IMR-90 (cell line): ENCODE measurements around the gene MOB1A. TPM values are rescaled to one million over a fixed set of nuclear protein-coding genes. Genes with fewer than 3 reads are reported as not detected.

Experiments
- ATAC-seq: fragments of 200-7000 bp; cut with Tn5 transposase; 2 replicates; pipeline ENCODE4 v1.9.1; 2020; ENCODE audit warnings: low read depth, mild to moderate bottlenecking, moderate library complexity
- BruUV-seq: library from RNA; stranded (reverse); fragments of 400-500 nt; replicated peaks from 2 replicates; lab custom pipeline; 2021; lab: Mats Ljungman, UMichigan
- CTCF ChIA-PET: fragments of 300-600 bp; formaldehyde crosslinking; extraction: SDS; loops from one replicate; lab custom pipeline; 2021; ENCODE audit warnings: antibody characterized with exemption; lab: Yijun Ruan, JAX
- POLR2A ChIA-PET: fragments of 300-600 bp; sonication (Branson Sonifier 250); formaldehyde crosslinking; loops from one replicate; lab custom pipeline; 2022; ENCODE audit warnings: antibody characterized with exemption; ENCODE audit not compliant: unreplicated experiment; lab: Charles Lee
- DNase-seq: peaks from one replicate; pipeline ENCODE4 v3.0.0; 2013
- H2AFZ ChIP-seq: replicated peaks from 2 replicates; pipeline ENCODE3; 2013; ENCODE audit warnings: low read length, mild to moderate bottlenecking; ENCODE audit not compliant: poor library complexity
- H2AK5ac ChIP-seq: 2 replicates; pipeline ENCODE4 v1.6.1; 2013; ENCODE audit warnings: low read depth, low read length, inconsistent platforms
- H2AK9ac ChIP-seq: replicated peaks from 2 replicates; pipeline ENCODE3; 2013; ENCODE audit warnings: mild to moderate bottlenecking, low read depth, low read length, moderate library complexity; ENCODE audit not compliant: poor library complexity
- H2BK120ac ChIP-seq: 2 replicates; pipeline ENCODE4 v1.6.1; 2013; ENCODE audit warnings: low read depth, low read length, inconsistent platforms
- H2BK15ac ChIP-seq: 3 replicates; pipeline ENCODE4 v1.6.1; 2013; ENCODE audit warnings: low read depth, low read length, inconsistent platforms
- H2BK20ac ChIP-seq: 2 replicates; pipeline ENCODE4 v1.6.1; 2013; ENCODE audit warnings: low read depth, mild to moderate bottlenecking, inconsistent platforms, low read length, moderate library complexity
- H2BK5ac ChIP-seq: 2 replicates; pipeline ENCODE4 v1.6.1; 2013; ENCODE audit warnings: mild to moderate bottlenecking, low read depth, low read length, inconsistent platforms; ENCODE audit not compliant: poor library complexity, severe bottlenecking
- H3K14ac ChIP-seq: replicated peaks from 2 replicates; pipeline ENCODE4 v1.6.1; 2013; ENCODE audit warnings: low read depth, low read length, inconsistent platforms
- H3K18ac ChIP-seq: 2 replicates; pipeline ENCODE4 v1.6.1; 2013; ENCODE audit warnings: low read depth, low read length, control low read depth
- H3K23ac ChIP-seq: 2 replicates; pipeline ENCODE4 v1.6.1; 2013; ENCODE audit warnings: low read depth, low read length, inconsistent platforms
- H3K27ac ChIP-seq: 2 replicates; pipeline ENCODE4 v1.5.1; 2013; ENCODE audit warnings: mild to moderate bottlenecking, control low read depth, low read length; ENCODE audit not compliant: insufficient read depth
- H3K27me3 ChIP-seq: 2 replicates; pipeline ENCODE4 v1.6.1; 2013; ENCODE audit warnings: low read length; ENCODE audit not compliant: control insufficient read depth, insufficient read depth
- H3K36me3 ChIP-seq: 2 replicates; pipeline ENCODE4 v1.6.1; 2013; ENCODE audit warnings: low read length, mixed read lengths; ENCODE audit not compliant: control insufficient read depth, insufficient read depth
- H3K4ac ChIP-seq: 2 replicates; pipeline ENCODE4 v1.6.1; 2013; ENCODE audit warnings: low read depth, low read length, inconsistent platforms
- H3K4me1 ChIP-seq: 2 replicates; pipeline ENCODE4 v1.6.1; 2013; ENCODE audit warnings: low read length, mixed read lengths; ENCODE audit not compliant: control insufficient read depth, insufficient read depth
- H3K4me2 ChIP-seq: 2 replicates; pipeline ENCODE4 v1.6.1; 2013; ENCODE audit warnings: low read depth, mild to moderate bottlenecking, control low read depth, low read length, moderate library complexity
- H3K4me3 ChIP-seq: 2 replicates; pipeline ENCODE4 v1.5.1; 2013; ENCODE audit warnings: low read depth, mild to moderate bottlenecking, control low read depth, low read length, moderate library complexity; ENCODE audit not compliant: insufficient read depth
- H3K56ac ChIP-seq: 2 replicates; pipeline ENCODE4 v1.6.1; 2013; ENCODE audit warnings: low read length, inconsistent platforms; ENCODE audit not compliant: insufficient read depth; ENCODE audit errors: extremely low read depth
- H3K79me1 ChIP-seq, 2 experiments: 2 replicates each; pipeline ENCODE4 v1.6.1; 2013; ENCODE audit warnings: low read length in 2 of 2, inconsistent platforms in 1 of 2, low read depth in 1 of 2
- H3K9ac ChIP-seq: 2 replicates; pipeline ENCODE4 v1.6.1; 2013; ENCODE audit warnings: low read depth, low read length, control low read depth
- H3K9me1 ChIP-seq: 2 replicates; pipeline ENCODE4 v1.6.1; 2013; ENCODE audit warnings: low read length, inconsistent platforms; ENCODE audit not compliant: insufficient read depth
- H3K9me3 ChIP-seq: 2 replicates; pipeline ENCODE4 v1.6.1; 2013; ENCODE audit warnings: low read length; ENCODE audit not compliant: control insufficient read depth, insufficient read depth
- H4K20me1 ChIP-seq: 2 replicates; pipeline ENCODE4 v1.6.1; 2013; ENCODE audit warnings: low read length, inconsistent platforms; ENCODE audit not compliant: insufficient read depth
- H4K5ac ChIP-seq: 2 replicates; pipeline ENCODE4 v1.6.1; 2013; ENCODE audit warnings: mild to moderate bottlenecking, low read depth, low read length, control low read depth
- H4K8ac ChIP-seq, 2 experiments: 2 replicates each; pipeline ENCODE4 v1.6.1; 2013; ENCODE audit warnings: low read depth in 2 of 2, low read length in 2 of 2, control low read depth in 1 of 2, inconsistent platforms in 1 of 2
- H4K91ac ChIP-seq: 2 replicates; pipeline ENCODE4 v1.6.1; 2013; ENCODE audit warnings: low read depth, low read length, inconsistent platforms; ENCODE audit not compliant: insufficient read depth
- BHLHE40 ChIP-seq: fragments of 150-350 bp; IDR thresholded peaks from 2 replicates; pipeline ENCODE4 v1.6.1; 2016; ENCODE audit warnings: mild to moderate bottlenecking, low read depth, low read length
- CEBPB ChIP-seq: IDR thresholded peaks from 2 replicates; pipeline ENCODE4 v1.6.1; 2012; ENCODE audit warnings: low read depth, low read length, improper control_type of control experiment
- CHD1 ChIP-seq: IDR thresholded peaks from 2 replicates; pipeline ENCODE4 v1.6.1; 2012; ENCODE audit warnings: low read depth, low read length, improper control_type of control experiment
- CTCF ChIP-seq: conservative IDR thresholded peaks from 2 replicates; pipeline ENCODE4 v1.5.1; 2012; ENCODE audit warnings: mild to moderate bottlenecking, low read depth, low read length, improper control_type of control experiment
- FOS ChIP-seq: fragments of 150-350 bp; IDR thresholded peaks from 2 replicates; pipeline ENCODE4 v1.6.1; 2016; ENCODE audit warnings: low read depth, low read length
- MAFK ChIP-seq: IDR thresholded peaks from 2 replicates; pipeline ENCODE4 v1.6.1; 2012; ENCODE audit warnings: low read depth, low read length, improper control_type of control experiment
- MAZ ChIP-seq: IDR thresholded peaks from 2 replicates; pipeline ENCODE4 v1.6.1; 2012; ENCODE audit warnings: low read depth, mild to moderate bottlenecking, low read length, improper control_type of control experiment, moderate library complexity, borderline replicate concordance
- MXI1 ChIP-seq: IDR thresholded peaks from 2 replicates; pipeline ENCODE4 v1.6.1; 2012; ENCODE audit warnings: low read depth, mild to moderate bottlenecking, low read length, moderate library complexity, borderline replicate concordance
- NFE2L2 ChIP-seq: fragments of 150-350 bp; IDR thresholded peaks from 2 replicates; pipeline ENCODE4 v1.6.1; 2016; ENCODE audit warnings: low read depth, mild to moderate bottlenecking, low read length
- POLR2A ChIP-seq: IDR thresholded peaks from 2 replicates; pipeline ENCODE4 v1.6.1; 2012; ENCODE audit warnings: mild to moderate bottlenecking, low read depth, low read length
- RAD21 ChIP-seq: IDR thresholded peaks from 2 replicates; pipeline ENCODE4 v1.6.1; 2012; ENCODE audit warnings: low read length, improper control_type of control experiment
- RCOR1 ChIP-seq: IDR thresholded peaks from 2 replicates; pipeline ENCODE4 v1.6.1; 2012; ENCODE audit warnings: mild to moderate bottlenecking, low read length, improper control_type of control experiment; ENCODE audit not compliant: insufficient replicate concordance
- RFX5 ChIP-seq: IDR thresholded peaks from 2 replicates; pipeline ENCODE4 v1.8.0; 2012; ENCODE audit warnings: low read depth, mild to moderate bottlenecking, low read length, moderate library complexity
- SMC3 ChIP-seq: fragments of 150-350 bp; IDR thresholded peaks from 2 replicates; pipeline ENCODE4 v1.6.1; 2016; ENCODE audit warnings: low read depth, mild to moderate bottlenecking, antibody characterized with exemption, low read length, moderate library complexity
- USF2 ChIP-seq: fragments of 150-350 bp; IDR thresholded peaks from 2 replicates; pipeline ENCODE4 v1.6.1; 2017; ENCODE audit warnings: mild to moderate bottlenecking, antibody characterized with exemption, low read length, low read depth
- WGBS, 2 experiments: methylation state at CpG; one replicate each; pipeline versions ENCODE4 v1.1.5 to v1.1.7; 2013; ENCODE audit warnings: missing lambda C conversion rate in 2 of 2; ENCODE audit not compliant: insufficient read length in 1 of 2; ENCODE audit errors: extremely low coverage in 2 of 2; 5-methylcytosine and 5-hydroxymethylcytosine counted together
- dilution Hi-C: fragments of 300-500 bp; cut with HindIII; formaldehyde crosslinking; loops from one replicate; pipeline ENCODE4 v1.14.3; 2018; ENCODE audit warnings: low sequenced_read_pairs; ENCODE audit not compliant: unreplicated experiment
- in situ Hi-C: fragments of 300-500 bp; cut with MboI; formaldehyde crosslinking; loops from 3 replicates; pipeline ENCODE4 v1.14.3; 2019; ENCODE audit warnings: low sequenced_read_pairs, inconsistent platforms, mixed read lengths
- intact Hi-C: fragments of 100-400 bp; cut with micrococcal nuclease; formaldehyde crosslinking; loops from 2 replicates; pipeline ENCODE4 v1.10.0; 2022
- polyA plus RNA-seq, 3 experiments: library from polyadenylated mRNA; depleted of rRNA; stranded (reverse); fragments of >200 nt; gene quantifications; 2 replicates each; pipeline ENCODE4 v1.2.3, GENCODE V29; 2012; ENCODE audit warnings: low replicate concordance in 1 of 3
- total RNA-seq: library from RNA; depleted of rRNA; stranded (reverse); fragments of >200 nt; gene quantifications from 2 replicates; pipeline ENCODE4 v1.2.3, GENCODE V29; 2012
- TF ChIP-seq, protein P1 (sequence below): fragments of 150-350 bp; IDR thresholded peaks from 2 replicates; pipeline ENCODE4 v1.6.1; 2016; ENCODE audit warnings: low read depth, mild to moderate bottlenecking, low read length, moderate library complexity, borderline replicate concordance

The MOB1A gene
- total and polyA plus RNA-seq, 2 of the 4 experiments (the other 2 are of a cell fraction), result 21.0 to 60.8 TPM

GRCh38 chr2:74212702-74213410 lies 34.2 kb upstream of the MOB1A start:
- no CpG with 5 or more reads among the region's 3 CpGs for WGBS, 2 experiments
- Histone ChIP-seq H3K4ac (no peak overlapping the region), H3K23ac (no peak overlapping the region), H2BK15ac (no peak overlapping the region), H3K56ac (no peak overlapping the region), H4K8ac (no peak overlapping the region), H3K9me1 (peaks cover 7% of the 10 kb centered on the region), H3K79me1 (peaks cover 16 to 39% of the 10 kb centered on the region in 2 experiments), H3K4me2 (no peak overlapping the region), H3K18ac (no peak overlapping the region), H2BK5ac (no peak overlapping the region), H4K91ac (no peak overlapping the region), H4K20me1 (peaks cover 16% of the 10 kb centered on the region), H2BK120ac (no peak overlapping the region), H2AK9ac (no peak overlapping the region), H2AFZ (no peak overlapping the region), H3K4me3 (no peak overlapping the region), H3K14ac (no peak overlapping the region), H2BK20ac (no peak overlapping the region), H3K9ac (no peak overlapping the region), H4K5ac (no peak overlapping the region), H2AK5ac (no peak overlapping the region), H3K27ac (no peak overlapping the region), H3K36me3 (peaks cover 46% of the 10 kb centered on the region), H3K9me3 (no peaks in the 10 kb centered on the region), H3K4me1 (no peaks in the 10 kb centered on the region), H3K27me3 (no peaks in the 10 kb centered on the region)
- no peak for TF ChIP-seq POLR2A
- TF ChIP-seq RCOR1, result no peak
- TF ChIP-seq SMC3, result no peak
- no peak for TF ChIP-seq CTCF
- no peak for TF ChIP-seq FOS
- TF ChIP-seq, protein P1, sequence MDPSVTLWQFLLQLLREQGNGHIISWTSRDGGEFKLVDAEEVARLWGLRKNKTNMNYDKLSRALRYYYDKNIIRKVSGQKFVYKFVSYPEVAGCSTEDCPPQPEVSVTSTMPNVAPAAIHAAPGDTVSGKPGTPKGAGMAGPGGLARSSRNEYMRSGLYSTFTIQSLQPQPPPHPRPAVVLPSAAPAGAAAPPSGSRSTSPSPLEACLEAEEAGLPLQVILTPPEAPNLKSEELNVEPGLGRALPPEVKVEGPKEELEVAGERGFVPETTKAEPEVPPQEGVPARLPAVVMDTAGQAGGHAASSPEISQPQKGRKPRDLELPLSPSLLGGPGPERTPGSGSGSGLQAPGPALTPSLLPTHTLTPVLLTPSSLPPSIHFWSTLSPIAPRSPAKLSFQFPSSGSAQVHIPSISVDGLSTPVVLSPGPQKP, result no peak
- TF ChIP-seq CHD1, result no peak
- TF ChIP-seq RFX5, result no peak
- no peak for TF ChIP-seq USF2
- TF ChIP-seq MAFK, result no peak
- no peak for TF ChIP-seq MXI1
- TF ChIP-seq MAZ, result no peak
- TF ChIP-seq NFE2L2, result no peak
- no peak for TF ChIP-seq RAD21
- no peak for TF ChIP-seq BHLHE40
- no peak for TF ChIP-seq CEBPB
- no TSS peak for BruUV-seq
- POLR2A ChIA-PET, result no interaction called here
- DNase-seq (no peak), ATAC-seq (no peak)
- in situ Hi-C loops (no loop called here), dilution Hi-C loops (no loop called here), intact Hi-C loops (no loop called here)
- CTCF ChIA-PET, result no interaction called here
